ENCODE measurements around the gene PTCRA. TPM values are rescaled to one million over a fixed set of nuclear protein-coding genes. Genes with fewer than 3 reads are reported as not detected.

PTCRA gene
- total and polyA plus RNA-seq, 2 of the 4 experiments (the other 2 are of a cell fraction), result not detected

GRCh38 chr6:42960243-42961019, 44.6 kb downstream of the PTCRA start, which contains the start of gene GNMT (continued):
- no peak for TF ChIP-seq FOS (IDR thresholded peaks at IDR 0.05; ENCODE audit: low read depth, low read length)

DNA sequence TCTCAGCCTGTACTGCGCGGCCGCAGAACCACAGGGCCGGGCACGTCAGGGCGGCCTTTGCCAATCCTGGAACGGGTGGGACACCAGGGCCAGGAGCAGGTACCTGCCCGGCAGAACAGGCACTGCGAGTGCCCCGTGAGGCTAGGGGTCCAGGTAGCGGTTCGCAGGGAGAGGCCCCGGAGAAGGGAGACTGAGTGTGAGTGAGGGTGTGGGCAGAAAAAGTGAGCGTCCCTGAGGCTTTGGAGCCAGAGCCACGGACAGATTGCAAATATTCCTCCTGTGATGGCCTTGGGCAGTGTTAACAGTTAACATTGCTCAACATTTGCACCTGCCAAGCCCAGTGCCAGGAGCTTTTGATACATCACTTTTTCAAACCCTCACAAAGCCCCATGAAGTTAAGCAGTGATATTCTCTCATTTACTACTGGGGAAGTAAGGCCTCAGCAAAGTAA, 45.2 kb downstream of the PTCRA start:
- intact Hi-C loops (cut with micrococcal nuclease), result no loop called here

More for the DNA sequence above, 45.2 kb downstream of the PTCRA start:
- Histone ChIP-seq H3K56ac (ENCODE audit: extremely low read depth, insufficient read depth, low read length) (no peak overlapping the region), H4K8ac (ENCODE audit: low read depth in 2 of 2, low read length in 2 of 2) (no peak overlapping the region), H2AK9ac (replicated peaks; ENCODE audit: low read depth, low read length, poor library complexity) (no peak overlapping the region), H3K9me3 (ENCODE audit: control insufficient read depth, insufficient read depth, low read length) (no peaks in the 10 kb centered on the region), H3K27ac (ENCODE audit: insufficient read depth, low read length) (no peak overlapping the region), H3K27me3 (ENCODE audit: control insufficient read depth, insufficient read depth, low read length) (no peaks in the 10 kb centered on the region), H2BK15ac (ENCODE audit: low read depth, low read length) (no peak overlapping the region), H3K23ac (ENCODE audit: low read depth, low read length) (no peak overlapping the region), H3K4me2 (ENCODE audit: low read depth, low read length) (peak overlapping the region; percentile 35), H3K4me1 (ENCODE audit: control insufficient read depth, insufficient read depth, low read length) (peaks cover 7% of the 10 kb centered on the region; the same call in 1 of the 2 replicates), H3K18ac (ENCODE audit: low read depth, low read length) (no peak overlapping the region), H3K9me1 (ENCODE audit: insufficient read depth, low read length) (no peaks in the 10 kb centered on the region), H3K9ac (ENCODE audit: low read depth, low read length) (no peak overlapping the region), H2AFZ (replicated peaks; ENCODE audit: low read length, poor library complexity) (peak overlapping the region; percentile 84), H4K20me1 (ENCODE audit: insufficient read depth, low read length) (no peaks in the 10 kb centered on the region), H2BK120ac (ENCODE audit: low read depth, low read length) (no peak overlapping the region), H4K5ac (ENCODE audit: low read depth, low read length) (no peak overlapping the region), H3K36me3 (ENCODE audit: control insufficient read depth, insufficient read depth, low read length) (peaks cover 29% of the 10 kb centered on the region), H3K4ac (ENCODE audit: low read depth, low read length) (no peak overlapping the region), H2AK5ac (ENCODE audit: low read depth, low read length) (0 out of 2 replicates have a peak overlapping the region, but pooled peaks have one; percentile 2), H3K79me1 (ENCODE audit: low read depth in 1 of 2, low read length in 2 of 2) (peaks cover 0 to 3% of the 10 kb centered on the region in 2 experiments; a peak in 1 of 4 replicates), H2BK5ac (ENCODE audit: low read depth, low read length, poor library complexity, severe bottlenecking) (no peak overlapping the region), H2BK20ac (ENCODE audit: low read depth, low read length) (no peak overlapping the region), H3K14ac (replicated peaks; ENCODE audit: low read depth, low read length) (no peak overlapping the region), H4K91ac (ENCODE audit: insufficient read depth, low read depth, low read length) (no peak overlapping the region), H3K4me3 (ENCODE audit: insufficient read depth, low read depth, low read length) (peak overlapping the region; percentile 18; the same call in 1 of the 2 replicates)
- ATAC-seq (ENCODE audit: low read depth) (no peak), DNase-seq (no peak)
- ChIA-PET CTCF (interaction anchor here (0.7 kb wide), 1 partner anchor 257 kb away, joined by 4 read pairs; no protein-coding TSS in a partner anchor), POLR2A (ENCODE audit: unreplicated experiment) (no interaction called here)
- BruUV-seq (replicated peaks), result no TSS peak
- dilution Hi-C loops (cut with HindIII; ENCODE audit: low sequenced_read_pairs, unreplicated experiment), result no loop called here
- WGBS, 2 experiments (ENCODE audit: extremely low coverage in 2 of 2, insufficient read length in 1 of 2), result 44% methylated on average over 13 of the region's 15 CpGs; no CpG with 5 or more reads in 1 of the 2 experiments
- TF ChIP-seq RCOR1 (IDR thresholded peaks at IDR 0.05; ENCODE audit: insufficient replicate concordance, low read length), result no peak
- TF ChIP-seq CEBPB (IDR thresholded peaks at IDR 0.05; ENCODE audit: low read depth, low read length), result no peak
- no peak for TF ChIP-seq SMC3 (IDR thresholded peaks at IDR 0.05; ENCODE audit: low read depth, low read length)
- TF ChIP-seq MAFK (IDR thresholded peaks at IDR 0.05; ENCODE audit: low read depth, low read length), result no peak
- TF ChIP-seq RFX5 (IDR thresholded peaks at IDR 0.05; ENCODE audit: low read depth, low read length), result no peak
- no peak for TF ChIP-seq CHD1 (IDR thresholded peaks at IDR 0.05; ENCODE audit: low read depth, low read length)
- TF ChIP-seq FOS (IDR thresholded peaks at IDR 0.05; ENCODE audit: low read depth, low read length), result no peak
- TF ChIP-seq CTCF (conservative IDR thresholded peaks at IDR 0.05; ENCODE audit: low read depth, low read length), result no peak
- TF ChIP-seq BHLHE40 (IDR thresholded peaks at IDR 0.05; ENCODE audit: low read depth, low read length), result no peak
- TF ChIP-seq USF2 (IDR thresholded peaks at IDR 0.05; ENCODE audit: low read depth, low read length), result no peak
- no peak for TF ChIP-seq POLR2A (IDR thresholded peaks at IDR 0.05; ENCODE audit: low read depth, low read length)
- no peak for TF ChIP-seq NFE2L2 (IDR thresholded peaks at IDR 0.05; ENCODE audit: low read depth, low read length)
- no peak for TF ChIP-seq RAD21 (IDR thresholded peaks at IDR 0.05; ENCODE audit: low read length)
- no peak for TF ChIP-seq MXI1 (IDR thresholded peaks at IDR 0.05; ENCODE audit: borderline replicate concordance, low read depth, low read length)
- TF ChIP-seq MAZ (IDR thresholded peaks at IDR 0.05; ENCODE audit: borderline replicate concordance, low read depth, low read length), result no peak
- in situ Hi-C loops (cut with MboI; ENCODE audit: low sequenced_read_pairs), result no loop called here
